ENCODE data around the gene KRT32. TPM values are rescaled to one million over a fixed set of nuclear protein-coding genes. Genes with fewer than 3 reads are reported as not detected.
A peak's percentile ranks its signal among the peaks of the same experiment; 100 is the strongest.

KRT32 gene
- total RNA-seq, 2 experiments from 2014 or later: not detected

GRCh38 chr17:41503202-41503601, 36.0 kb upstream of the KRT32 start:
- Mint-ChIP-seq H3K27ac (no peak overlapping the region), H3K4me1 (ENCODE audit: low read depth) (peaks cover 3% of the 10 kb centered on the region), H3K4me3 (no peak overlapping the region), H3K36me3 (ENCODE audit: low read depth) (no peaks in the 10 kb centered on the region), H3K9me3 (no peaks in the 10 kb centered on the region), H3K27me3 (no peaks in the 10 kb centered on the region)
- peaks cover 4% of the 10 kb centered on the region for H3K4me1 ChIP-seq (ENCODE audit: insufficient read depth, low read length)
- DNase-seq: no peak
- intact Hi-C loops (cut with DNase I, micrococcal nuclease): no loop called here
- no peaks in the 10 kb centered on the region for H3K27me3 ChIP-seq (ENCODE audit: control insufficient read depth in 1 of 2, insufficient read depth in 2 of 2, low read length in 2 of 2)
- POLR2A ChIA-PET: no interaction called here
- no peaks in the 10 kb centered on the region for H3K36me3 ChIP-seq (ENCODE audit: insufficient read depth, low read length)
- no peak overlapping the region for H3K4me3 ChIP-seq (ENCODE audit: low read length)
- CTCF ChIA-PET: no interaction called here
- TF ChIP-seq, protein P1, sequence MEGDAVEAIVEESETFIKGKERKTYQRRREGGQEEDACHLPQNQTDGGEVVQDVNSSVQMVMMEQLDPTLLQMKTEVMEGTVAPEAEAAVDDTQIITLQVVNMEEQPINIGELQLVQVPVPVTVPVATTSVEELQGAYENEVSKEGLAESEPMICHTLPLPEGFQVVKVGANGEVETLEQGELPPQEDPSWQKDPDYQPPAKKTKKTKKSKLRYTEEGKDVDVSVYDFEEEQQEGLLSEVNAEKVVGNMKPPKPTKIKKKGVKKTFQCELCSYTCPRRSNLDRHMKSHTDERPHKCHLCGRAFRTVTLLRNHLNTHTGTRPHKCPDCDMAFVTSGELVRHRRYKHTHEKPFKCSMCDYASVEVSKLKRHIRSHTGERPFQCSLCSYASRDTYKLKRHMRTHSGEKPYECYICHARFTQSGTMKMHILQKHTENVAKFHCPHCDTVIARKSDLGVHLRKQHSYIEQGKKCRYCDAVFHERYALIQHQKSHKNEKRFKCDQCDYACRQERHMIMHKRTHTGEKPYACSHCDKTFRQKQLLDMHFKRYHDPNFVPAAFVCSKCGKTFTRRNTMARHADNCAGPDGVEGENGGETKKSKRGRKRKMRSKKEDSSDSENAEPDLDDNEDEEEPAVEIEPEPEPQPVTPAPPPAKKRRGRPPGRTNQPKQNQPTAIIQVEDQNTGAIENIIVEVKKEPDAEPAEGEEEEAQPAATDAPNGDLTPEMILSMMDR (IDR thresholded peaks at IDR 0.05): no peak
- ATAC-seq (ENCODE audit: poor library complexity): no peak
- H3K9me3 ChIP-seq (ENCODE audit: control insufficient read depth in 1 of 2, insufficient read depth in 1 of 2, low read length in 2 of 2): no peaks in the 10 kb centered on the region
- no peak overlapping the region for H3K27ac ChIP-seq (ENCODE audit: low read depth in 1 of 2, low read length in 2 of 2)

DNA sequence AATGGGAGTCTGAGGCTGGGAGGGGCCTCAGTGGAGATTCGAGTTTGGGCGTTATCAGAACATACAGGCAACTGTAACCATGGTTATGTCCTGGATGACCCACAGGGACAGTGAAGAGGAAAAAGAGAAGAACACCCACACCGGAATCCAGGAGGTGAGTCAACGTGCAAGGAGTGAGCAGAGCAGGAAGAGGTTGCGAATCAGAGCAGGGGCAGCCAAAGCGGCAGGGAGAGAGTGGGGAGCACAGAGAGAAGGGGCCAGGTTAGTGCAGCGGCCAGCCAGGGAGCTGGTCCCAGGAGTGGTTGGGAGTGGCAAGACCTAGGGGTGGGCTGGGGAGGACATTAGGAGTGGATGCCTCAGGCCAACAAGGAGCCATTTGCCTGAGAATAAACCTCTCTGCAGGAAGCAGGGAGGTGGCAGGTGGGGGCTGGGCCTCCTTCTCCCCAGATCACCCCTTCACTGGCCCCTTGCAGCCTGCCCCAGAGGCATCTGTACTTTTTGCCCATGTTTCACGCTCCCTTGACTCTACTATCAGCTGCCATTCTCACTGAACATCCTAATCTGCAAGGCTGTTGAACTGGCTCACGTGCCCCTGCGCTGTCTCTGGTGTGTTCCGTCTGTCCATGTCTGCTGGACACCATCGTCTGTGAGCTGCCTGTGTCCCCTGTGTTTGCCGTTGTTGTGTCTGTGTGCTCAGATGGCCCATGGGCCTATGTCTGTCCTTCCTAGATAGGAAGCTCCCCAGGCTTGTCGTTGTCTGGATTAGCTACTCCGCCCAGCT, 33.1 kb upstream of the KRT32 start:
- Mint-ChIP-seq H3K27ac (no peak overlapping the region), H3K27me3 (no peaks in the 10 kb centered on the region), H3K9me3 (no peaks in the 10 kb centered on the region), H3K36me3 (ENCODE audit: low read depth) (no peaks in the 10 kb centered on the region), H3K4me3 (no peak overlapping the region), H3K4me1 (ENCODE audit: low read depth) (peaks cover 18% of the 10 kb centered on the region)
- ChIA-PET POLR2A (no interaction called here), CTCF (no interaction called here)
- peaks cover 16% of the 10 kb centered on the region for H3K4me1 ChIP-seq (ENCODE audit: insufficient read depth, low read length)
- ATAC-seq (ENCODE audit: poor library complexity) (no peak), DNase-seq (peak in 1 of 14 experiments; percentile 41)
- no peaks in the 10 kb centered on the region for H3K27me3 ChIP-seq (ENCODE audit: control insufficient read depth in 1 of 2, insufficient read depth in 2 of 2, low read length in 2 of 2)
- H3K9me3 ChIP-seq (ENCODE audit: control insufficient read depth in 1 of 2, insufficient read depth in 1 of 2, low read length in 2 of 2): no peaks in the 10 kb centered on the region
- H3K36me3 ChIP-seq (ENCODE audit: insufficient read depth, low read length): no peaks in the 10 kb centered on the region
- H3K27ac ChIP-seq (ENCODE audit: low read depth in 1 of 2, low read length in 2 of 2): no peak overlapping the region
- TF ChIP-seq, protein P1 (IDR thresholded peaks at IDR 0.05): no peak
- intact Hi-C loops (cut with DNase I, micrococcal nuclease): no loop called here
- H3K4me3 ChIP-seq (ENCODE audit: low read length): no peak overlapping the region

GRCh38 chr17:41499714-41500113, 32.5 kb upstream of the KRT32 start:
- H3K27me3 ChIP-seq (ENCODE audit: control insufficient read depth in 1 of 2, insufficient read depth in 2 of 2, low read length in 2 of 2): no peaks in the 10 kb centered on the region
- DNase-seq (no peak), ATAC-seq (ENCODE audit: poor library complexity) (no peak)
- intact Hi-C loops (cut with DNase I, micrococcal nuclease): loop anchor here in 1 of 2 experiments (10.0 kb wide), 1 partner anchor 175 kb away; no protein-coding TSS in a partner anchor
- Mint-ChIP-seq H3K27me3 (no peaks in the 10 kb centered on the region), H3K9me3 (no peaks in the 10 kb centered on the region), H3K4me1 (ENCODE audit: low read depth) (peaks cover 18% of the 10 kb centered on the region), H3K36me3 (ENCODE audit: low read depth) (no peaks in the 10 kb centered on the region), H3K27ac (no peak overlapping the region), H3K4me3 (no peak overlapping the region)
- no peaks in the 10 kb centered on the region for H3K36me3 ChIP-seq (ENCODE audit: insufficient read depth, low read length)
- TF ChIP-seq, protein P1 (IDR thresholded peaks at IDR 0.05): no peak
- no peak overlapping the region for H3K4me3 ChIP-seq (ENCODE audit: low read length)
- H3K4me1 ChIP-seq (ENCODE audit: insufficient read depth, low read length): peaks cover 16% of the 10 kb centered on the region
- H3K9me3 ChIP-seq (ENCODE audit: control insufficient read depth in 1 of 2, insufficient read depth in 1 of 2, low read length in 2 of 2): no peaks in the 10 kb centered on the region
- ChIA-PET POLR2A (no interaction called here), CTCF (no interaction called here)
- H3K27ac ChIP-seq (ENCODE audit: low read depth in 1 of 2, low read length in 2 of 2): no peak overlapping the region
